HG02970 (cell line): ENCODE data around the gene ABTB2.

Experiments used
- ATAC-seq: cut with Tn5 transposase; IDR thresholded peaks from one replicate; pipeline ENCODE4 v1.9.1; 2021; ENCODE audit warnings: mild to moderate bottlenecking, moderate library complexity, moderate number of reproducible peaks; ENCODE audit not compliant: unreplicated experiment, low FRiP score

ABTB2 gene

GRCh38 chr11:34344410-34344767 lies 13.4 kb downstream of the ABTB2 start:
- ATAC-seq = no peak

DNA sequence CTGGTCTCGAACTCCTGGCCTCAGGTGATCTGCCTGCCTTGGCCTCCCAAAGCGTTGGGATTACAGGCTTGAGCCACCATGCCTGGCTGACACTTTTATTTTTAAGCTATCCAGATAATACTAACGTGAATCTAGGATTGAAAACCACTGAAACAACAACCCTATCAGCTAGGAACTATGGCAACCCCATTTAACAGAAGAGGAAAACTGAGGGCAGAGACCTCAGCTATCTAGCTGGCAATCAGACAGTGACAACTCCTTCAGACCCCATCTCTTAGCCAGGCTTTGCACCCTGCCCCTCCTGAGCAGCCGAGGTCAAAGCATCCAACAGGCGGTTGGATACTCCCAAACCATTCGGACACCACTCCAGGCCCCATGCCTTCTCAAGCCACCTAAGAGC lies 14.1 kb downstream of the ABTB2 start:
- ATAC-seq = no peak

DNA sequence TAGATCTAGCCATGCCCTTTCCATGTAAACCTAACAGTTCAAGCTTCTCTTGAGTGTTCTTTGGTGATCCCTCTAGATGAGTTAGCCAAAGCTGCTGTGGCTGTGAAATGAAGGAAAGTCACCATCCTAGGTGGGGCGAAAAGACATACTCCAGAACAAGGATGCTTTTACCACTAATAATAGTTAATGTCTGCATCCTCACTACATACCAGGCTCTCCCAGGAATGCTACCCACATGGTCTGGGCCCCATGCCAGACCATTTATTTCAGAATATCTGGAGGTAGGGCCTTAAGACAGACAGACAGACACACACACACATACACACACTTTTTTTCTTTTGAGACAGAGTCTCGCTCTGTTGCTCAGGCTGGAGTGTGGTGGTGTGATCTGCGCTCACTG lies 14.7 kb downstream of the ABTB2 start:
- ATAC-seq = no peak

- no peak for ATAC-seq
Observed at GRCh38 chr11:34341931-34342533, 15.8 kb downstream of the ABTB2 start.

DNA sequence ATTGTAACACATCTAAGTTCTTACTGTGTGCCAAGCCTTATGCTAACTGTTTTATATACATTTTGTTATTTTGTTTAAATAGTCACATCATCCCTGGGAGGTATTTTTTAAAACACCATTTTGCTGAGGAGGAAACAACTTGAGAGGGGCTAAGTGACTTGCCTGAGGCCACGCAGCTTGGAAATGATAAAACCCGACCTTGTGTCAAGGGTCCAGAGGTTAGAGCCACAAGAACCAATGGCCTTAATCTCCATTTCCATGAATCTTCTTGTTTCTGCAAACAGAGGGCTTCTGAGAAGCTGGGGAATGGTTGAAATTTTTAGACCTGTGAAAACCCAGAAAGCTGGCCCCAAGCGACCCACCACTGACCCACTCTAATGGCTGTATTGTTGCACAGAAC lies 16.7 kb downstream of the ABTB2 start:
- ATAC-seq = no peak

- ATAC-seq = no peak
Observed at GRCh38 chr11:34340653-34341052, 17.2 kb downstream of the ABTB2 start.

DNA sequence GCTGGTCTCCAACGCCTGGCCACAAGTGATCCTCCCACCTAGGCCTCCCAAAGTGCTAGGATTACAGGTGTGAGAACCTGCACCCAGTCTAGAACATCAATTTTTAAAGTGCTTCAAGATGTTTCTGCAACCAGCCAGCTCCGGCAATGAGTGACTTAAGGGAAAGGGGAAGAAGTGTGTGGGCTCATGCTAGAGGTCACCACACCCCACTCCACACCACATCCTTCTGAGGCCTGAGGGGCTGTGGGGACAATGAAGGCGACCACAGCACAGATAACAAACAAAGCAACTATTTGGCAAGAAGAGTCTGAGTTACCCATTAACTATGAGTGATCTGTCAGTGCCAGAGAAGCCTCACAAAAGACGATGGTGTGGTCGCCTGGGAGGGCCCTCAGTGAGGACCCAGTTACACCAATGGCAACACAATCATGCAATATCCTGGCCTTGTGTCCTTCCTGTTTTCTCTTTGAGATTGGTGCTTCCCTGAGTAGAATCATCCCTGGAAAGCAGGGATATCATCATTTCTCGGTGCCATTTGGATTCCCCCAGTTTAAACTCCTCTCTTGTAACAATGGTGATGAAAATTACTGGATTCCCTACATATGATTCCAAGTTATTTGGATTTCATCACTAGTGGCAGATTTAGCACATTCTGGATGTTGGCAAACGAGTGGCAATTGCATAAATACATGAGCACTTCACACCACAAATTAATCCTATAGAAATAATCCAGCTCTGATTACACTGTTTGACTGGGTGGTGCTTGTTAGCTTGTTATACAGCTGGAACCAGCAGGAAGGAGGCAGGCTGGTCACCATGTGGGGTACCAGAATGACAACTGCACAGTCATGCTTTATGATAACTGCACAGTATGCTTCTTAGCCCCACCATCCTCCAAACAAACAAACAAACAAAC lies 18.4 kb downstream of the ABTB2 start:
- ATAC-seq = no peak

DNA sequence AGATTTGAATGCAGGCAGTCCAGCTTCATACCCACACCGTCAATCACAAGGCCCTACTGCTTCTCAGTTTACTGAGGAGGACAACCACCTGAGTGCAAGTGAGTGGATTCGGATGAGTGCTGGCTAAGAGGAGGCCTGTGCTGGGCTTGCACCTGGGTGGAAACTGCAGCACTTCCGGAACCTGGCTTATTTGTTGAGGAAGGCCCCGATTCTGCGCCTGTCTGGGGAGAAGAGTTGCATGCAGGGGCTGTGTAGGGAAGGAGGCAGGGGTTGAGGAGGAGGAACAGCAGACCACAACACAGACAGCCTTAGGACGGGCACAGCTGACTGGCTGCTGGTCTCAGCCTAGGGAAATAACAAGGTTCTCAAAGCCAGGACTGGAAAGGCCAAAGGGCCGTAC lies 20.8 kb downstream of the ABTB2 start:
- no peak for ATAC-seq

DNA sequence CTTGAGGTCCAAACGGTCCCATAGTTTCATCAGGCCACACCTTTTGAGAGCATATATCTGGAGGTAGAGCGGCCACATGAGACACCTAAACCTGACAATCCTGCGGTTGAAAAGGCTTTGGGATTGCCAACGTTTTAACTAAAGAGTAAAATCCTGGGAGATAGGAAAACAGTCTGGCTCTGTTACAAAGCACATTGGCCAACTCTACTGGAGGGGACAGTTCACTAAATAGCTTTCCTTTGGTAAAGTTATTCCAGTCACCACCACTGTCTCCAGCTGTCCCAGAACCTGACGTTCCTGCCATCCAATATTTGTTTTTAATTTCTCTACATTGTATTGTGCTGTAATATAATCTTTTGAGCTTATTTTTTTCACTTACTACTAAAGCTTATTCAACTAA lies 22.0 kb downstream of the ABTB2 start:
- ATAC-seq = no peak

GRCh38 chr11:34335331-34335730 lies 22.5 kb downstream of the ABTB2 start:
- ATAC-seq = no peak

- ATAC-seq = no peak
Observed at GRCh38 chr11:34333787-34334186, 24.0 kb downstream of the ABTB2 start.

DNA sequence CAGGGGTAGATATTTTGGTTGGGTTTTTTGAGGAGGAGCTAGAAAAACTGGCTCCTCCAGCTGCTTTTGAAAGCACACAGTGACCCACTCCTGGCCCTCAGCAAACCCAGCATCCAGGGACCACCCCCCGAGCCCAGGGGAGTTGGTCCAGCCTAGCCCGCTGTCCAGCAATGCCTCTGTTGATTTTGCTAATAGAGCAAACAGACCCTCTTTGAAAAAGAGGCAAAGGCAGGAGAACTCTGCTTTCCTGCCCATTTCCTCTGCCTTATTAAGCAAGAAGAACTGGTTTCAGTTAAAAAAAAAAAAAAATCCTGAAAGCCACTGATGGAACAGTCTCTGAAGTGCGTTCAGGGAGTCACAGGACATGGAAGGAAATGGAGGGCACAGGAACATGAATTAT lies 25.3 kb downstream of the ABTB2 start:
- ATAC-seq = no peak

GRCh38 chr11:34331736-34332135 lies 26.1 kb downstream of the ABTB2 start:
- no peak for ATAC-seq

GRCh38 chr11:34331329-34331728 lies 26.5 kb downstream of the ABTB2 start:
- ATAC-seq = no peak

- ATAC-seq = no peak
Observed at GRCh38 chr11:34330653-34331052, 27.2 kb downstream of the ABTB2 start.

DNA sequence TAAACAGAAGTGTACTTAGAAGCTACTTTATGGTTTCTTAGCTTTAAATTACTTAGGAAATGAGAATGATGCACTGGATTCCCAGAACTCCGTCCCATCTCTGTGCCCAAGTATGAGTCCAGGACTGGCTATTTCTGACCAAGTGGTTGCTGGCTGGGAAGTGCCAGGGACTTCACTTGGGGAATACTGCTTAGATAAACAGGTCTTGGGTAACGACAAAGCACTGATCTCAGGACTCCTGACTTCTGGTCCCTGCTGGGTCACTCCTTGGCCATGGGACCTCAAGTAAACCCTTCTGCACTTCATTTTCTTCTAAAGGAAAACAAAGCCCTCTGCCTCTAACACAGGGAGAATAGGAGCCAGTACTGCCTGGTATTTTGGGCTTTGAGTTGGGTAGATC lies 27.9 kb downstream of the ABTB2 start:
- ATAC-seq = no peak

- ATAC-seq = no peak
Observed at GRCh38 chr11:34328632-34328910, 29.2 kb downstream of the ABTB2 start.

- ATAC-seq = no peak
Observed at GRCh38 chr11:34327804-34328631, 29.8 kb downstream of the ABTB2 start.

- no peak for ATAC-seq
Observed at GRCh38 chr11:34324466-34324865, 33.3 kb downstream of the ABTB2 start.

DNA sequence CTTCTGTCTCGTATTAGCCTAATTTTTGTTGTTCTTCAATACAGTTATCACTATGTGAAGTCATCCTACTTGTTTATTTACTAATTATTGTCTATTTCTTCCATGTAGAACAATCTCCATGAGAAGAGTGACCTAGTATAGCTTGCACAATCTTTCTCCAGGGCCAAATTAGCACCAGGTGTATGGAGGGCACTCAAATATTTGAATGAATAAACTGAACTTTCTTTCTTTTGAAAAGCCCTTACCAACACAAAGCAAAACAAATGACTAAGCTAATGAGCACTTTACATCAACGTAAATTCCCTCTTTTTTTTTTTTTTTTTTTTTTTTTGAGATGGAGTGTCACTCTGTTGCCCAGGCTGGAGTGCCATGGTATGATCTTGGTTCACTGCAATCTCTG lies 34.2 kb downstream of the ABTB2 start:
- ATAC-seq = no peak
